Gastroesophageal sphincter (tissue), 3 donors: ENCODE measurements around the gene NKD2.

Experiments
- CTCF ChIP-seq, 4 experiments: fragments of 200-600 bp in 2 of 4; fragments of 450-650 bp in 2 of 4; sonication (generic) in 1 of 4; IDR thresholded peaks; one replicate each; pipeline ENCODE4 v1.5.1; 2017 to 2019; ENCODE audit warnings: antibody characterized with exemption in 4 of 4, mild to moderate bottlenecking in 2 of 4, moderate library complexity in 2 of 4
- POLR2A ChIP-seq, 2 donors: fragments of 450-650 bp; IDR thresholded peaks; one replicate each; pipeline ENCODE4 v1.6.1; 2017; ENCODE audit warnings: antibody characterized with exemption in 2 of 2, mild to moderate bottlenecking in 2 of 2, moderate library complexity in 1 of 2
- POLR2AphosphoS5 ChIP-seq: sonication (generic); formaldehyde crosslinking; IDR thresholded peaks from one replicate; pipeline ENCODE4 v1.6.1; 2017; ENCODE audit warnings: antibody characterized with exemption

- TF ChIP-seq POLR2A (IDR thresholded peaks at IDR 0.05) = no peak
- TF ChIP-seq CTCF (IDR thresholded peaks at IDR 0.05) = no peak
- no peak for TF ChIP-seq POLR2AphosphoS5
Observed at GRCh38 chr5:1069720-1070088, 61.1 kb downstream of the NKD2 start.
